ENCODE data around the gene SMAD4.

Gene SMAD4

DNA sequence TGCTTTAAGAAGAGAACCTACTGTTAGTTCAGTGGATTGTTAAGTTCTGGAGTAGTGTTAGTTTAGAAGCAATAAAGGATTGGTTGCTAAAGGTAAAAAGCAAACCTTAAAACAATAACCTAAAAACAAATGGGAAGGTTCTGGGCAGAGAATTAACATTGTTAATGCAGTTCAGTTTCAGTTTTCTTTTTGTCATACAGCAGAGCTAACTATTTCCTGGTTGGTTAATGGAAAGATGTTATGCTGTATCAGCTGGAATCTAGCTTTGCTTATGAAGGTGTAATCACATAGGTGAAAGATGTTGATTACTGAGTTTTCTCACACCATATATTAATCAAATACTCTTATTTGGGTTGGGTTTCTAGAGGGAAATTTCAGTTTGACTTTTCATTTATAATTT lies 23.8 kb downstream of the SMAD4 start:
- peak overlapping the region; percentile 38 for H3K4me2 ChIP-seq (ENCODE audit: low read depth, low read length, poor library complexity, severe bottlenecking)
- H4K20me1 ChIP-seq (ENCODE audit: insufficient read depth, low read length, poor library complexity, severe bottlenecking): peaks cover 26% of the 10 kb centered on the region
- no peak overlapping the region for H2AFZ ChIP-seq (ENCODE audit: low read length)
- H3K36me3 ChIP-seq (ENCODE audit: insufficient read depth, low read length): peaks cover 76% of the 10 kb centered on the region
- no peaks in the 10 kb centered on the region for H3K27me3 ChIP-seq (ENCODE audit: insufficient read depth, low read length, poor library complexity, severe bottlenecking)
- no peaks in the 10 kb centered on the region for H3K9me3 ChIP-seq (ENCODE audit: insufficient read depth, low read depth, low read length)
- H3F3A ChIP-seq (ENCODE audit: low read depth): no peaks in the 10 kb centered on the region
- H3K9me2 ChIP-seq (replicated peaks; ENCODE audit: low read depth, low read length): no peaks in the 10 kb centered on the region
- peak overlapping the region; percentile 28 for H3K9ac ChIP-seq (ENCODE audit: low read depth, low read length, poor library complexity, severe bottlenecking)
- peaks cover 5% of the 10 kb centered on the region for H3K4me1 ChIP-seq (ENCODE audit: insufficient read depth, low read length, poor library complexity, severe bottlenecking)
- H3K4me3 ChIP-seq (ENCODE audit: low read length, poor library complexity, severe bottlenecking): no peak overlapping the region
- TF ChIP-seq CTCF (conservative IDR thresholded peaks at IDR 0.05; ENCODE audit: low read length): no peak
- TF ChIP-seq EZH2phosphoT487 (IDR thresholded peaks at IDR 0.05; ENCODE audit: borderline replicate concordance): no peak
- H3K79me2 ChIP-seq (ENCODE audit: insufficient read depth, low read length): peaks cover 24% of the 10 kb centered on the region; the same call in 1 of the 2 replicates

DNA sequence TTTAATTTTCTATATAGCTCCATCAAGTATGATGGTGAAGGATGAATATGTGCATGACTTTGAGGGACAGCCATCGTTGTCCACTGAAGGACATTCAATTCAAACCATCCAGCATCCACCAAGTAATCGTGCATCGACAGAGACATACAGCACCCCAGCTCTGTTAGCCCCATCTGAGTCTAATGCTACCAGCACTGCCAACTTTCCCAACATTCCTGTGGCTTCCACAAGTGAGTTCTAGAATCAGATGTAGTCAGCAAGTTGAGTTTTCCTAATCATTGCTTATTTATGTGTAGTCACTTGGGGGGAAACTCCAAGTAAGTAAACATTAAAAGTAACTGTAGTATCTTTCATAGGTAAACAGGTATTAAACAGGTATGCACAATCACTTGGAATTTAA lies 24.8 kb downstream of the SMAD4 start:
- peaks cover 76% of the 10 kb centered on the region for H3K36me3 ChIP-seq (ENCODE audit: insufficient read depth, low read length)
- H3K27me3 ChIP-seq (ENCODE audit: insufficient read depth, low read length, poor library complexity, severe bottlenecking): no peaks in the 10 kb centered on the region
- peaks cover 26% of the 10 kb centered on the region for H4K20me1 ChIP-seq (ENCODE audit: insufficient read depth, low read length, poor library complexity, severe bottlenecking)
- TF ChIP-seq EZH2phosphoT487 (IDR thresholded peaks at IDR 0.05; ENCODE audit: borderline replicate concordance): no peak
- TF ChIP-seq CTCF (conservative IDR thresholded peaks at IDR 0.05; ENCODE audit: low read length): no peak
- no peaks in the 10 kb centered on the region for H3K9me2 ChIP-seq (replicated peaks; ENCODE audit: low read depth, low read length)
- no peak overlapping the region for H3K4me2 ChIP-seq (ENCODE audit: low read depth, low read length, poor library complexity, severe bottlenecking)
- H2AFZ ChIP-seq (ENCODE audit: low read length): no peak overlapping the region
- H3F3A ChIP-seq (ENCODE audit: low read depth): no peaks in the 10 kb centered on the region
- no peak overlapping the region for H3K9ac ChIP-seq (ENCODE audit: low read depth, low read length, poor library complexity, severe bottlenecking)
- H3K79me2 ChIP-seq (ENCODE audit: insufficient read depth, low read length): peaks cover 21% of the 10 kb centered on the region; the same call in 1 of the 2 replicates
- no peaks in the 10 kb centered on the region for H3K9me3 ChIP-seq (ENCODE audit: insufficient read depth, low read depth, low read length)
- no peak overlapping the region for H3K4me3 ChIP-seq (ENCODE audit: low read length, poor library complexity, severe bottlenecking)
- peaks cover 5% of the 10 kb centered on the region for H3K4me1 ChIP-seq (ENCODE audit: insufficient read depth, low read length, poor library complexity, severe bottlenecking)

GRCh38 chr18:51059969-51060368 lies 30.0 kb downstream of the SMAD4 start:
- Histone ChIP-seq H4K20me1 (ENCODE audit: insufficient read depth, low read length, poor library complexity, severe bottlenecking) (peaks cover 14% of the 10 kb centered on the region), H3K4me2 (ENCODE audit: low read depth, low read length, poor library complexity, severe bottlenecking) (no peak overlapping the region), H3K4me1 (ENCODE audit: insufficient read depth, low read length, poor library complexity, severe bottlenecking) (no peaks in the 10 kb centered on the region), H2AFZ (ENCODE audit: low read length) (no peak overlapping the region), H3K36me3 (ENCODE audit: insufficient read depth, low read length) (peaks cover 86% of the 10 kb centered on the region), H3F3A (ENCODE audit: low read depth) (no peaks in the 10 kb centered on the region), H3K27me3 (ENCODE audit: insufficient read depth, low read length, poor library complexity, severe bottlenecking) (no peaks in the 10 kb centered on the region), H3K79me2 (ENCODE audit: insufficient read depth, low read length) (0 out of 2 replicates have a peak, but pooled peaks cover 13% of the 10 kb centered on the region), H3K9me2 (replicated peaks; ENCODE audit: low read depth, low read length) (no peaks in the 10 kb centered on the region), H3K9me3 (ENCODE audit: insufficient read depth, low read depth, low read length) (no peaks in the 10 kb centered on the region), H3K9ac (ENCODE audit: low read depth, low read length, poor library complexity, severe bottlenecking) (no peak overlapping the region), H3K4me3 (ENCODE audit: low read length, poor library complexity, severe bottlenecking) (no peak overlapping the region)
- TF ChIP-seq EZH2phosphoT487 (IDR thresholded peaks at IDR 0.05; ENCODE audit: borderline replicate concordance) (no peak), CTCF (conservative IDR thresholded peaks at IDR 0.05; ENCODE audit: low read length) (no peak)
